ENCODE data around the gene PFDN4.

- TF ChIP-seq EZH2 (IDR thresholded peaks at IDR 0.05; ENCODE audit: low read length, missing control alignments) (no peak), CTCF (conservative IDR thresholded peaks at IDR 0.05 in 1 of 2, IDR thresholded peaks at IDR 0.05 in 1 of 2; ENCODE audit: low read depth in 1 of 2, low read length in 2 of 2) (no peak)
Observed at GRCh38 chr20:54165803-54166202, 42.1 kb upstream of the PFDN4 start.

Measured in fibroblast of lung (primary cell).